ENCODE measurements around the gene LARGE1.

- TF ChIP-seq POLR2A (IDR thresholded peaks at IDR 0.05; ENCODE audit: borderline replicate concordance, extremely low read depth, insufficient read depth, insufficient read length) (no peak), REST (IDR thresholded peaks at IDR 0.05; ENCODE audit: low read depth) (no peak), EZH2 (IDR thresholded peaks at IDR 0.05) (no peak), EZH2phosphoT487 (IDR thresholded peaks at IDR 0.05; ENCODE audit: borderline replicate concordance) (no peak), ATF3 (IDR thresholded peaks at IDR 0.05) (no peak), CEBPB (IDR thresholded peaks at IDR 0.05; ENCODE audit: low read depth) (no peak), SRF (IDR thresholded peaks at IDR 0.05; ENCODE audit: low read depth) (no peak)
- TF ChIP-seq, protein P1, sequence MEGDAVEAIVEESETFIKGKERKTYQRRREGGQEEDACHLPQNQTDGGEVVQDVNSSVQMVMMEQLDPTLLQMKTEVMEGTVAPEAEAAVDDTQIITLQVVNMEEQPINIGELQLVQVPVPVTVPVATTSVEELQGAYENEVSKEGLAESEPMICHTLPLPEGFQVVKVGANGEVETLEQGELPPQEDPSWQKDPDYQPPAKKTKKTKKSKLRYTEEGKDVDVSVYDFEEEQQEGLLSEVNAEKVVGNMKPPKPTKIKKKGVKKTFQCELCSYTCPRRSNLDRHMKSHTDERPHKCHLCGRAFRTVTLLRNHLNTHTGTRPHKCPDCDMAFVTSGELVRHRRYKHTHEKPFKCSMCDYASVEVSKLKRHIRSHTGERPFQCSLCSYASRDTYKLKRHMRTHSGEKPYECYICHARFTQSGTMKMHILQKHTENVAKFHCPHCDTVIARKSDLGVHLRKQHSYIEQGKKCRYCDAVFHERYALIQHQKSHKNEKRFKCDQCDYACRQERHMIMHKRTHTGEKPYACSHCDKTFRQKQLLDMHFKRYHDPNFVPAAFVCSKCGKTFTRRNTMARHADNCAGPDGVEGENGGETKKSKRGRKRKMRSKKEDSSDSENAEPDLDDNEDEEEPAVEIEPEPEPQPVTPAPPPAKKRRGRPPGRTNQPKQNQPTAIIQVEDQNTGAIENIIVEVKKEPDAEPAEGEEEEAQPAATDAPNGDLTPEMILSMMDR (IDR thresholded peaks at IDR 0.05 in 2 of 3, conservative IDR thresholded peaks at IDR 0.05 in 1 of 3; ENCODE audit: borderline replicate concordance in 1 of 3, insufficient read depth in 1 of 3, low read depth in 2 of 3, low read length in 2 of 3), result no peak
Measured at GRCh38 chr22:33666961-33667619, 253.2 kb downstream of the LARGE1 start.
